MM.1S (cell line): Measurements from ENCODE around the gene HARS1.

Source experiments
- EZH2 ChIP-seq: fragments of 300-600 bp; sonication (generic); optimal IDR thresholded peaks from 2 replicates; pipeline ENCODE3; 2017; ENCODE audit warnings: low read depth, mild to moderate bottlenecking, antibody characterized with exemption, low read length, mixed read lengths
- TF ChIP-seq, protein P1 (sequence below): fragments of 300-600 bp; sonication (generic); IDR thresholded peaks from 2 replicates; pipeline ENCODE4 v1.5.1; 2016; ENCODE audit warnings: antibody characterized with exemption, low read length, mixed read lengths

- no peak for TF ChIP-seq EZH2
- TF ChIP-seq, protein P1, sequence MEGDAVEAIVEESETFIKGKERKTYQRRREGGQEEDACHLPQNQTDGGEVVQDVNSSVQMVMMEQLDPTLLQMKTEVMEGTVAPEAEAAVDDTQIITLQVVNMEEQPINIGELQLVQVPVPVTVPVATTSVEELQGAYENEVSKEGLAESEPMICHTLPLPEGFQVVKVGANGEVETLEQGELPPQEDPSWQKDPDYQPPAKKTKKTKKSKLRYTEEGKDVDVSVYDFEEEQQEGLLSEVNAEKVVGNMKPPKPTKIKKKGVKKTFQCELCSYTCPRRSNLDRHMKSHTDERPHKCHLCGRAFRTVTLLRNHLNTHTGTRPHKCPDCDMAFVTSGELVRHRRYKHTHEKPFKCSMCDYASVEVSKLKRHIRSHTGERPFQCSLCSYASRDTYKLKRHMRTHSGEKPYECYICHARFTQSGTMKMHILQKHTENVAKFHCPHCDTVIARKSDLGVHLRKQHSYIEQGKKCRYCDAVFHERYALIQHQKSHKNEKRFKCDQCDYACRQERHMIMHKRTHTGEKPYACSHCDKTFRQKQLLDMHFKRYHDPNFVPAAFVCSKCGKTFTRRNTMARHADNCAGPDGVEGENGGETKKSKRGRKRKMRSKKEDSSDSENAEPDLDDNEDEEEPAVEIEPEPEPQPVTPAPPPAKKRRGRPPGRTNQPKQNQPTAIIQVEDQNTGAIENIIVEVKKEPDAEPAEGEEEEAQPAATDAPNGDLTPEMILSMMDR, result no peak
These were observed 60.7 kb downstream of the HARS1 start for GRCh38 chr5:140630292-140631035.
